Breast epithelium (tissue), 3 donors: ENCODE measurements around the gene DERL3.

Experiments used
- POLR2A ChIP-seq: fragments of 450-650 bp; IDR thresholded peaks from one replicate; pipeline ENCODE4 v1.6.1; 2016; ENCODE audit warnings: antibody characterized with exemption, mild to moderate bottlenecking, moderate library complexity
- TF ChIP-seq, protein P1 (sequence below), 3 donors: fragments of 450-650 bp; IDR thresholded peaks; one replicate each; pipeline ENCODE4 v1.5.1; 2016 to 2017; ENCODE audit warnings: antibody characterized with exemption in 3 of 3, mild to moderate bottlenecking in 3 of 3, moderate library complexity in 3 of 3

DNA sequence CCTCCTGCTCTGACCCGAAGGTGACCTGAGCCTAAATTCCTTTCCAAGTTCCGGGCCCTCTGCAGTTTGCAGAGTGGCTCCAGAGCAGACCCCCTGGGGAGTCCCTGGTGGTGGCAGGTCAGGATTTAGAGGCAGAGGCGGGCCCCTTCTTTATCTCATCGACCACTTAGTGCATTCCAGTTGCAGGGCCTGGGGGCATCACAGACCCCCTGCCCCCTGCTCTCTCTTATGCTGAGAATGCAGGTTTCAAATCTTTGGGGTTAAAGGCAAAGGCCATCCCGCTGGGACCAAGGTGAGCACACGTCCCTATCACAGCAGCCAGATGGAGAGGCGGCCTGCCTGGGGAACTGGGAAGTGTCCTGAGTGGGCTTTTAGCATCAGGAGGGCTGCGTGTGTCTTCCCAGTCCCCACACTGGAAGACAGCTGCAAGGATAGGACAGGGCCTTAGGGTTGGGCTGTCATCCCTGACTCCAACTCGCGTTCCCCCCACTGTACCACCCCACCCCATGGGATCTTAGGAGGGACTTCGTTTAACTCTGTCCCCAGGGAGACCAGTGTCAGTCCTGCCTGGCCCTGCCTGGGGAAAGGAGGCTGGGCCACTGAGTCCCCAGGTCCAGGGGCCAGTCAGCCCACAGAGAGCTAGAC is 11.3 kb downstream of the DERL3 start:
- no peak for TF ChIP-seq POLR2A
- TF ChIP-seq, protein P1, sequence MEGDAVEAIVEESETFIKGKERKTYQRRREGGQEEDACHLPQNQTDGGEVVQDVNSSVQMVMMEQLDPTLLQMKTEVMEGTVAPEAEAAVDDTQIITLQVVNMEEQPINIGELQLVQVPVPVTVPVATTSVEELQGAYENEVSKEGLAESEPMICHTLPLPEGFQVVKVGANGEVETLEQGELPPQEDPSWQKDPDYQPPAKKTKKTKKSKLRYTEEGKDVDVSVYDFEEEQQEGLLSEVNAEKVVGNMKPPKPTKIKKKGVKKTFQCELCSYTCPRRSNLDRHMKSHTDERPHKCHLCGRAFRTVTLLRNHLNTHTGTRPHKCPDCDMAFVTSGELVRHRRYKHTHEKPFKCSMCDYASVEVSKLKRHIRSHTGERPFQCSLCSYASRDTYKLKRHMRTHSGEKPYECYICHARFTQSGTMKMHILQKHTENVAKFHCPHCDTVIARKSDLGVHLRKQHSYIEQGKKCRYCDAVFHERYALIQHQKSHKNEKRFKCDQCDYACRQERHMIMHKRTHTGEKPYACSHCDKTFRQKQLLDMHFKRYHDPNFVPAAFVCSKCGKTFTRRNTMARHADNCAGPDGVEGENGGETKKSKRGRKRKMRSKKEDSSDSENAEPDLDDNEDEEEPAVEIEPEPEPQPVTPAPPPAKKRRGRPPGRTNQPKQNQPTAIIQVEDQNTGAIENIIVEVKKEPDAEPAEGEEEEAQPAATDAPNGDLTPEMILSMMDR (IDR thresholded peaks at IDR 0.05): no peak
